Neutrophil (primary cell): ENCODE results near the gene HLA-E.
"Not testable (repeated sequence)": the region's sequence is repeated elsewhere in the genome, so short reads cannot be mapped to it uniquely, and the experiment has no call there.

Experiments
- H3K27ac ChIP-seq: fragments of 200-600 bp; sonication (generic); 2 replicates; pipeline ENCODE4 v1.5.1; 2016; ENCODE audit warnings: mild to moderate bottlenecking, moderate library complexity
- H3K27me3 ChIP-seq: fragments of 200-600 bp; sonication (generic); 2 replicates; pipeline ENCODE4 v1.6.0; 2016; ENCODE audit warnings: mild to moderate bottlenecking
- H3K36me3 ChIP-seq: fragments of 200-600 bp; sonication (generic); 2 replicates; pipeline ENCODE4 v1.5.1; 2017
- H3K4me1 ChIP-seq, 2 experiments: fragments of 200-600 bp in 1 of 2; sonication (generic) in 1 of 2; 1 replicate in 1 of 2; 2 replicates in 1 of 2; pipeline versions ENCODE4 v1.5.1 to v1.6.1; 2013 to 2016; ENCODE audit warnings: low read depth in 1 of 2, low read length in 1 of 2, mild to moderate bottlenecking in 1 of 2, moderate library complexity in 1 of 2; ENCODE audit not compliant: control insufficient read depth in 1 of 2, insufficient read depth in 1 of 2
- H3K4me3 ChIP-seq, 2 experiments: fragments of 200-600 bp in 1 of 2; sonication (generic) in 1 of 2; 1 replicate in 1 of 2; 2 replicates in 1 of 2; pipeline ENCODE4 v1.5.1; 2013 to 2016; ENCODE audit warnings: low read depth in 1 of 2, low read length in 1 of 2, mild to moderate bottlenecking in 1 of 2, moderate library complexity in 1 of 2
- H3K9me3 ChIP-seq: fragments of 200-600 bp; sonication (generic); 2 replicates; pipeline ENCODE4 v1.5.1; 2016
- CTCF ChIP-seq: fragments of 200-600 bp; sonication (generic); IDR thresholded peaks from 2 replicates; pipeline ENCODE4 v1.5.1; 2016; ENCODE audit warnings: antibody characterized with exemption

The HLA-E gene

GRCh38 chr6:30465595-30466306 lies 23.6 kb upstream of the HLA-E start:
- Histone ChIP-seq H3K9me3 (no peaks in the 10 kb centered on the region), H3K4me3 (peak overlapping the region; percentile 34 to 46), H3K4me1 (peaks cover 22 to 26% of the 10 kb centered on the region in 2 experiments), H3K27ac (no peak overlapping the region), H3K36me3 (no peaks in the 10 kb centered on the region), H3K27me3 (peaks cover 100% of the 10 kb centered on the region)
- no peak for TF ChIP-seq CTCF

- Histone ChIP-seq H3K9me3 (no peaks in the 10 kb centered on the region), H3K4me1 (peaks cover 8% of the 10 kb centered on the region in 2 experiments), H3K4me3 (no peak overlapping the region), H3K27me3 (peaks cover 96% of the 10 kb centered on the region), H3K27ac (no peak overlapping the region), H3K36me3 (no peaks in the 10 kb centered on the region)
- TF ChIP-seq CTCF = no peak
Observed at GRCh38 chr6:30470968-30471367, 18.3 kb upstream of the HLA-E start.

- peaks cover 96% of the 10 kb centered on the region for H3K27me3 ChIP-seq
- H3K36me3 ChIP-seq = not testable (repeated sequence)
Observed at GRCh38 chr6:30475116-30475515, 14.2 kb upstream of the HLA-E start.

GRCh38 chr6:30480536-30481156 lies 8.7 kb upstream of the HLA-E start:
- Histone ChIP-seq H3K27ac (no peak overlapping the region), H3K9me3 (no peaks in the 10 kb centered on the region), H3K4me1 (peaks cover 9 to 11% of the 10 kb centered on the region in 2 experiments), H3K36me3 (no peaks in the 10 kb centered on the region), H3K4me3 (no peak overlapping the region), H3K27me3 (peaks cover 76% of the 10 kb centered on the region)
- no peak for TF ChIP-seq CTCF

More at GRCh38 chr6:30475116-30475515, 14.2 kb upstream of the HLA-E start:
- H3K27ac ChIP-seq, H3K9me3 ChIP-seq, H3K4me1 ChIP-seq, H3K4me3 ChIP-seq: not testable (repeated sequence)

GRCh38 chr6:30481211-30481964 lies 7.9 kb upstream of the HLA-E start:
- Histone ChIP-seq H3K9me3 (no peaks in the 10 kb centered on the region), H3K4me3 (peak overlapping the region in 1 of 2 experiments; percentile 11), H3K27me3 (peaks cover 70% of the 10 kb centered on the region), H3K27ac (no peak overlapping the region), H3K36me3 (no peaks in the 10 kb centered on the region), H3K4me1 (peaks cover 9 to 11% of the 10 kb centered on the region in 2 experiments)
- TF ChIP-seq CTCF = no peak
